Left ventricle myocardium inferior (tissue), 1 donor: ENCODE results near the gene RAD51B. TPM values are rescaled to one million over a fixed set of nuclear protein-coding genes. Genes with fewer than 3 reads are reported as not detected.

Experiments
- DNase-seq: peaks from one replicate; pipeline ENCODE4 v3.0.0-alpha.2; 2020
- H3K27ac ChIP-seq: fragments of 200-600 bp; replicated peaks from 2 replicates; pipeline ENCODE4 v1.8.0; 2021
- H3K27me3 ChIP-seq: fragments of 200-600 bp; 2 replicates; pipeline ENCODE4 v1.8.0; 2021; ENCODE audit warnings: low read depth
- H3K36me3 ChIP-seq: fragments of 200-600 bp; 2 replicates; pipeline ENCODE4 v1.8.0; 2021
- H3K4me1 ChIP-seq: fragments of 200-600 bp; 2 replicates; pipeline ENCODE4 v1.8.0; 2021
- H3K4me3 ChIP-seq: fragments of 200-600 bp; 2 replicates; pipeline ENCODE4 v1.8.0; 2021; ENCODE audit warnings: mild to moderate bottlenecking, moderate library complexity
- H3K9me3 ChIP-seq: fragments of 200-600 bp; replicated peaks from 2 replicates; pipeline ENCODE4 v1.8.0; 2021
- intact Hi-C: fragments of 100-400 bp; cut with micrococcal nuclease; formaldehyde crosslinking; loops from one replicate; pipeline ENCODE4 v1.11.0; 2022
- total RNA-seq: library from RNA; stranded (reverse); fragmentation: NEBNext Ultra II Directional; extraction: Animal tissue kit (Norgen Biotek cat#: 25700); gene quantifications from one replicate; pipeline ENCODE4 v1.2.1, GENCODE V29; 2021
- TF ChIP-seq, protein P1 (sequence below): fragments of 200-600 bp; IDR thresholded peaks from 2 replicates; pipeline ENCODE4 v1.8.0; 2021; ENCODE audit warnings: antibody characterized with exemption, mild to moderate bottlenecking, borderline replicate concordance
- donor health status: DM: no; HTN: yes; CAD: no; lungs with severe emphysema.

Gene RAD51B
- total RNA-seq, 1 donor from 2014 or later = 2.4 TPM

DNA sequence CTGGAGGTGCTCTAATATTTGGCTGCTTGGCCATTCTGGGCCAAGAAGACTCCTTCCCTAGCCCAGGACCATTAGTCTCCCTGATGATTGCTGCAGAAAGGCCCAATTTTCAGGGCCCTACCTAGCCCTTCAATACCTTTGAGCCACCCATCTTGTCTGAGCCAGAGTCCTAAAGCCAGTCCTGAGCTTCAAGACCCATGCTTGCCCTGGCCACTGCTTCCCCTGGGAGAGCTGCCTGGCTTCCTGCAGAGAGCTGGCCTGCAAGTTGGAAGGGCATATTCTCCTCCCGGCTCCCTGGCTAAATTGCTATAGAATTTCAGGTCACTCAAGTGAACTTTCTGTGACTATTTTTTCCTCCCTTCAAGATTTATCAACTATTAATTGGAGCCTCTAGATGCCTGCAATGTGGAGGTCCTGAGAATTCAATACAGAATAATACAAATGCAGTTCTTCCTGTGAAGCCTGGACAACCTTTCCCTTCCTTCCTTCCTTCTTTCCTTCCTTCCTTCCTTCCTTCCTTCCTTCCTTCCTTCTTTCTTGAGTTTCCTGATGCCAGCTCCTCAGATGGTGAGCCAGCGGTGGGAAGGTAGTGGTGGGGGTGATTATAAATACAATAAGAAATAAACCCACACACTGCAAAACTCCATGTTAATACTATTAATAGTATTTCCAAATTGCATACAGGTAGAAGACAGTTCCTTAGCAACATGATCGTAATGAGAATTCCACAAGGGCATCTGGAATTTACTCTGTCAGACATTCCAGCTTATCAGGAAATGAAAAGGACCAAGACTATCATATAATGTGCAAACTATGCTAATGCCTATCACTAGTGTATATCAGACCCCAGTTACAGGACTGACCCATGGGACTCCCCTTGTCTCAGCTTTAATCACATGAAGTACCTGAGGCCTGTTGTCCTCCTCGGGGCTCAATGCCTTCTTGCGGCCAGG is 865.2 kb downstream of the RAD51B start:
- no peaks in the 10 kb centered on the region for H3K27me3 ChIP-seq
- no peak for DNase-seq
- H3K9me3 ChIP-seq = no peaks in the 10 kb centered on the region
- H3K4me1 ChIP-seq = peaks cover 61% of the 10 kb centered on the region
- intact Hi-C loops = no loop called here
- peak overlapping the region; percentile 86 for H3K27ac ChIP-seq
- no peaks in the 10 kb centered on the region for H3K36me3 ChIP-seq
- no peak overlapping the region for H3K4me3 ChIP-seq
- TF ChIP-seq, protein P1, sequence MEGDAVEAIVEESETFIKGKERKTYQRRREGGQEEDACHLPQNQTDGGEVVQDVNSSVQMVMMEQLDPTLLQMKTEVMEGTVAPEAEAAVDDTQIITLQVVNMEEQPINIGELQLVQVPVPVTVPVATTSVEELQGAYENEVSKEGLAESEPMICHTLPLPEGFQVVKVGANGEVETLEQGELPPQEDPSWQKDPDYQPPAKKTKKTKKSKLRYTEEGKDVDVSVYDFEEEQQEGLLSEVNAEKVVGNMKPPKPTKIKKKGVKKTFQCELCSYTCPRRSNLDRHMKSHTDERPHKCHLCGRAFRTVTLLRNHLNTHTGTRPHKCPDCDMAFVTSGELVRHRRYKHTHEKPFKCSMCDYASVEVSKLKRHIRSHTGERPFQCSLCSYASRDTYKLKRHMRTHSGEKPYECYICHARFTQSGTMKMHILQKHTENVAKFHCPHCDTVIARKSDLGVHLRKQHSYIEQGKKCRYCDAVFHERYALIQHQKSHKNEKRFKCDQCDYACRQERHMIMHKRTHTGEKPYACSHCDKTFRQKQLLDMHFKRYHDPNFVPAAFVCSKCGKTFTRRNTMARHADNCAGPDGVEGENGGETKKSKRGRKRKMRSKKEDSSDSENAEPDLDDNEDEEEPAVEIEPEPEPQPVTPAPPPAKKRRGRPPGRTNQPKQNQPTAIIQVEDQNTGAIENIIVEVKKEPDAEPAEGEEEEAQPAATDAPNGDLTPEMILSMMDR = no peak

DNA sequence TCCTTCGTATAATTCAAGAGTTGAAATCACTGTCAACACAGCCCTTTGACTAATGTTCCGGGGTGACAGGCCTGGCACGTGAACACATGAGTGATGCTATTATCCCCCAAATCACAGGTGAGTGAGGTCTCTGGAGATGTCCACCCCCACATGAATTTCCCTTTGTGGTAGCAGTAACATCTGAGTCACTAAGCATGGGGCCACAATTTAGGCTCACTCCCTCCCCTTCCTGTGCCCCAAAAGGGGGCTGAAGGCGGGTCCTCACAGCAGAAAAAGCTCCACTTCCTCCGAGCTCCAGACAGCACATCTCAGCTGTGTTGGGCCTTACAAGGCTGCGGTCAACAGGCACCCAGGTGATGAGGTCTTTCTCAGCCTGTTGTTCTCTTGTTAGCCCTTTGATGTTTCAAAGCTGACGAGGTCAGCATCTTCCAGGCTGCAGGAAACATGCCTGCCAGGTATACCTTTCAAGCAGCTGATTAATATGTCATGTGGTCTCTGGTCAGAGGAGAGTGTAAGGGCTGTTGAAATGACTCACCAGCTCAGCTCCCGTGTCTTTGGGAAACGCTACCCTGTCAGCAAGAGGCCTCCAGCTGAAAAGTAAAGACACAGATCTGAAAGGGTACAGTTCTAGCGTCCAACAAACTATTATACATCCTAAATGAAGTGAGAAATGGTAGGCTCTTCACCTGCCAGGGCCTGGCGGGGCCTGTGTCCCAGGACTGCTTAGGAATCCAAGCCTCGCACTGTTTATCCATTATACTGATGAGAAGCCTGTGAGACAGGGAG is 866.0 kb downstream of the RAD51B start:
- Histone ChIP-seq H3K9me3 (no peaks in the 10 kb centered on the region), H3K36me3 (no peaks in the 10 kb centered on the region), H3K27ac (peak overlapping the region; percentile 86), H3K27me3 (no peaks in the 10 kb centered on the region), H3K4me3 (no peak overlapping the region), H3K4me1 (peaks cover 56% of the 10 kb centered on the region)
- no peak for DNase-seq
- TF ChIP-seq, protein P1 = no peak
- intact Hi-C loops = no loop called here

DNA sequence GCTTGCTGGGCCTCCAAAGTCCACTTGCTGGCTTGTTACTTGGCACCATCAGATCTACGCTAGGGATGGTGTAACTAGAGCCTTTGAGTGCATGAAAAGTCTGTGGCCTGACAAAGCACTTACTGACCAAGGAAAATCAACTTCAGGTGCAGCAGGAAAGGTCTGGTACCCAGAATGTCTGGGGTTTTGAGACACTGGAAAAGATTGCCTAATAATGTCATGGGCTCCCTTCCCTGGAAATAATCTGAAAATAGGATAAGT is 866.6 kb downstream of the RAD51B start:
- TF ChIP-seq, protein P1 = no peak
- peaks cover 51% of the 10 kb centered on the region for H3K4me1 ChIP-seq
- H3K9me3 ChIP-seq = no peaks in the 10 kb centered on the region
- no peak overlapping the region for H3K4me3 ChIP-seq
- no peak for DNase-seq
- no peaks in the 10 kb centered on the region for H3K27me3 ChIP-seq
- H3K36me3 ChIP-seq = no peaks in the 10 kb centered on the region
- H3K27ac ChIP-seq = no peak overlapping the region
- intact Hi-C loops = no loop called here

DNA sequence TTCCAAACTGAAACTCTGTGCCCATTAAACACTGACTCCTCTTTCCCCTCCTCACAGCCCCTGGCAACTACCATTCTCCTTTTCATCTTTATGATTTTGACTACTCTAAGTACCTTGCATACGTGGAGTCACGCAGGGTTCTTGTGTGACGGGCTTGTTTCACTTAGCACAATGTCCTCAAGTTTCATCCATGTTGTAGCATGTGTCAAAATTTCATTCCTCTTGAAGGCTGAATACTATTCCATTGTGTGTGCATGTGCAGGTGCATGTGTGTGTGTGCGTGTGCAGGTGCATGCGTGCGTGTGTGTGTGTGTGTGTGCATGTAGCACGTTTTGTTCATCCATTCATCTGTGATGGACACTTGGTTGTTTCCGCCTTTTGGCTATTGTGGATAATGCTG is 867.1 kb downstream of the RAD51B start:
- intact Hi-C loops = no loop called here
- H3K4me1 ChIP-seq = peaks cover 45% of the 10 kb centered on the region

DNA sequence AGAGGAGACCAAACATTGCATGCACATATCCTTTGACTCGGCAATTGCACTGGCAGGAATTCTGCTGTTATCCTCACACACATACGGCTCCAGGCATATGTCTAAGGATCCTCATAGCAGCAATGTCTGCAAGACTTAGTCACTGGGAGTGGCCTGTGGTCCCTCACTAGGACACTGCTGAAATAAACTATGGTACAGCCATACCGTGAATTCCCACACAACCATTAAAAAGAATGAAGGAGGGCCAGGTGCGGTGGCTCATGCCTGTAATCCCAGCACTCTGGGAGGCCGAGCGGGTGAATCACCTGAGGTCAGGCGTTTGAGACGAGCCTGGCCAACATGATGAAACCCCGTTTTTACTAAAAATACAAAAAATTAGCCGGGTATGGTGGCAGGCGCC is 868.2 kb downstream of the RAD51B start:
- H3K4me3 ChIP-seq = no peak overlapping the region
- TF ChIP-seq, protein P1 = no peak
- peaks cover 37% of the 10 kb centered on the region for H3K4me1 ChIP-seq
- H3K36me3 ChIP-seq = no peaks in the 10 kb centered on the region
- DNase-seq = no peak
- H3K9me3 ChIP-seq = no peaks in the 10 kb centered on the region
- H3K27me3 ChIP-seq = no peaks in the 10 kb centered on the region
- H3K27ac ChIP-seq = no peak overlapping the region
- intact Hi-C loops = no loop called here

More for the DNA sequence above, 867.1 kb downstream of the RAD51B start:
- Histone ChIP-seq H3K27me3 (no peaks in the 10 kb centered on the region), H3K27ac (no peak overlapping the region), H3K4me3 (no peak overlapping the region), H3K36me3 (no peaks in the 10 kb centered on the region), H3K9me3 (no peaks in the 10 kb centered on the region)
- TF ChIP-seq, protein P1 = no peak
- no peak for DNase-seq
